H54 (cell line): ENCODE measurements around the gene MAU2.

Source experiments
- DNase-seq: peaks from one replicate; pipeline ENCODE4 v3.0.0; 2011; ENCODE audit warnings: low spot score, mixed read lengths; ENCODE audit not compliant: insufficient read length
- FAIRE-seq: peaks from 3 replicates; lab custom pipeline; 2011; peaks lifted over from hg19 to GRCh38; lab: Jason Lieb, UNC
- POLR2A ChIP-seq: IDR thresholded peaks from 2 replicates; pipeline ENCODE4 v1.6.1; 2011; ENCODE audit warnings: low read depth, mild to moderate bottlenecking, low read length

Gene MAU2

DNA sequence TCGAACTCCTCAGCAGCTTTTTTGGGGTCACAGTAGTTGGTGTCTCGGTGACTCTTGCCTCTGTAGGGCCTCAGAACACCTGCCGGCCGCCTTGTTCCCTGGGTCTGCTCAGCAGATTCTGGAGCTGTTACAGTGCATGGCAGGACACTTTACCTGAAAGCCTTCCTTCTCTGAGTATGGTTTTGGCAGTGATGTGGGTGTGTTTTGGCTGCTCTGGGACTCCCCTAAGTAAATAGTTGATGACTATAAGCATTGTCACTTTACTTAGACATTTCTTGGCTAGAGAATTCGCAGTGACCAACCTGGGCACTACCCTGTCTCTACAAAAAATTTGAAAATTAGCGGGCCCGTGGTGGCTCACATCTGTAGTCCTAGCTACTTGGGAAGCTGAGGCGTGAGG lies 7.0 kb downstream of the MAU2 start:
- TF ChIP-seq POLR2A = no peak
- DNase-seq = no peak
- FAIRE-seq = no peak

DNA sequence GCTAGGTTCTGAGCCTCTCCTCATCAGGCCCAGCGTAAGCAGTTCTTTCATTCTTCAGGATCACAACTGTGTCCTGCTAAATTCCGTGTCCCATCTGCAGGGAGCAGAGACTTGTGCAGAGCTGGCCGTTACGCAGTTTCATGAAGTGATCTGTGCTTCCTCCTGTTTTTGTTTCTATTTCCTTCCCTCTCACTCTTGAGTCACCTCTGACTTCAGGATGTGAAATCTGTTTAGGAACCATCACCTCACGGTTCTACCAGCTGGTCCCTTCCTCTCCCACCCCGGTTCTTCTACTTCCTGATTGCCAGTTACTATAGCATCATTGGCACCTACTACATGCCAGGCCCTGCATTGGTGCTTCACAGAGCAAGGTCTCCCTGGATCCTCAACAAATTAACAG lies 8.5 kb downstream of the MAU2 start:
- no peak for DNase-seq
- no peak for FAIRE-seq
- TF ChIP-seq POLR2A = no peak

DNA sequence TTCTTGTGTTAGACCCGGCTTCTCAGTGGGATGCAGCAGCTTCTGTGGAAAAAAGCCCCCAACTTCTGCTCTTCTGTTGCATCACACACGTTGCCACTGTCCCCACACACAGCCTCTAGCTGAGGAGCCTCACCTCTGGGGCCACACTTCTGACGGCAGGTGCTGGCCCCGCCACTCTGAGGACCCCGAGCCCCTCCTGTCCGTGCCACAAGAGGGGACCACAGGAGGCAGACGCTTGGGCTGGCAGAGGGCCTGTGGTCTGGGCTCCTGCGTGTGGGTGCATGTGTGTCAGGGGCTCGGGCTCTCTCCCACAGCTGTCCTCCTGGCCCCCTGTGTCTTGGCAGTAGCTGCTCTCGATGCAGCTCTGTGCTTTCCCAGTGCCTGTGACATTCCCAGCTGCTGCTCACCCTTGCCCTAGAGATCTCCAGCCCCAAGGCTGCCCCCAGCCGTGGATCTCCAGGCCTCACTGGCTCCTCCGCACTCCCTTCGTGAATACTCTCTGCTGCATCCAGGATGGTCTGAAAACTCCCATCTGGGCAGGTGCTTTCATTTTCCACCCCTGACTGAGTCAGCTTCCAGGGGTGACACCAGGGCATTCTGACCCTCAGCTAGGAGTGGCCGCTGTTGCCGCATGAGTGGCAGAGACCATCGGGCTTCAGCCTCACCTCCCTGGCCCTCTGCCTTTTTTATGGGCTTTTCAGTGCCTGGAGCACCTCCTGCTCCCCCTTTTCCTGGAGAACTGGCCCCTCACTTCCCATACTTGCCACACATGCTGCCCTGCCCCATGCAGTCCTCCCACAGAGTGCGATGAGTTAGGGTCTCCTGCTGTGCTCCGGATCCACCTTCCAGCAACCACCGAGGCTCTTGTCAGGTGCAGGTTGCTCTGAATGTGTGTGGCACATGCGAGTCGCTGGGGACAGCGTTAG lies 13.7 kb downstream of the MAU2 start:
- FAIRE-seq = no peak
- no peak for DNase-seq
- no peak for TF ChIP-seq POLR2A

DNA sequence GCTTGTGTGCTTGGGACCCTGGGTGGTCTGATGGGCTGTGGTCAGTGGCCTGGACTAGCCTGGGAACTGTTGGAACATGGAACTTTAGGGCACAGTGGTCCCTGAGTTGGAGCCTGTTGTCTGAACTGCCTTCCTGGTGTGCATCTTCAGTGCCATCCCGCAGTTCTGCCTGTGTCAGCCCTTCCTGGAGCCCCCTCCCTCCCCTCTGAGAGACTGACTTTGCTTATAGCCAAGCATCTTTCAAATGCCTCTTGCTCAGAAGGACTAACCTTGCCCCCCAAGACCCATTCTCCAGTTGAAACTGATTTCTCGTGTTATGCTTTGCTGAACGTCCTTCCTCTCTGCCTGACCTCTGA lies 14.3 kb downstream of the MAU2 start:
- FAIRE-seq (no peak), DNase-seq (no peak)
- TF ChIP-seq POLR2A = no peak

DNA sequence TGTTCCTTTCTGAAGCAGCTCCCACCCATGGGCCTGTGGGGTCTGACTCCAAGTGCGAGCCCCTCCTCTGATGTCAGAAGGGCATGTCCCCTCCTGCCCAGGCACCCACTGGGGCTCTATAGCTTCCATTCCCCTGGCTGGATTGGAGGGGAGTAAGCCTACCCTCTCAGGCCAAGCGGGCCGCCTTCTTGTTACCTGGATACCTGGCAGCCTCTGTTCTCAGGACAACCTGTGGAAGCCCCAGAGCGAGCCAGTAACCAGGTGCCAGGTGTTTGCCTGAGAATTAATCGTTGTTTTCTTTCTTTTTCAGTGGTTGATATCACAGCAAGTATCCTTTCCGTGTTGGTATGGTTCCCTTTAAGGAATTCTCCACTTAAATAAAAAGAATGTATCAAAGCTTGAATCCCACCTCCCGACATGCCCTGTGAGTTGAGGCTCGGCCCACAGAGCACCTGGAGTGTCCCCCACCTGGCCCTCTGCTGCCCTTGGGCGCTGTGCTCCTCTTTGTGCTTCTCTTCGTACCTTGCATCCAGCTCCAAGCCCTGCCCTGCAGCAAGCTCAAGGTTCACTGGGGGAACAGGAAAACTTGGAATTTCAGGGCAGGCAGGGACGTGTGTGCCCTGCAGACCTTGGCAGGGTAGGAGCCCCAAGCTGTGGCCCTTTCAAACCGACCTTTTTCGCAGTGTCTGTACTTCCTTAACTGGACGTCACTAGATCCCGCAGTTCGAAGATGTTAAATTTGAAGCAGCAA lies 15.0 kb downstream of the MAU2 start:
- DNase-seq = no peak
- FAIRE-seq = no peak
- no peak for TF ChIP-seq POLR2A

DNA sequence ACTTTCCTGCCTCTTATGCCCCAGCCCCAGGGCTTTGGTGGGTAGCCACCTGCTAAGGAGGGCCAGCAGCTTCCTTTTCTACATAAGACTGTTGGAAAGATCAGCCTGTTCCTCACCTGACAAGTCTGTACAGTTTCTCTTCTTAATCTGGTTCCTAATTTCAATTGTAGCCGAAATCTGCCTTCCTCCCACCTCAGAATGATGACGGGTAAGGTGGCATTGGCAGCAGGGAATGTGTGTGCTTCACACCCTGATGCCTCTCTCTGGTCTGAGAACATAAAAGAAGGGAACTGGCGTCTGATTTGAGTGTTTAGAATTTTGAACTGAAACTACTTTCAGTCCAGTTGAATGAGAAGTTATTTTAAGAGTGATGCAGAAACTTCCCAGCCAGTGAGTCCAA lies 16.0 kb downstream of the MAU2 start:
- DNase-seq = no peak
- no peak for TF ChIP-seq POLR2A
- FAIRE-seq = no peak

DNA sequence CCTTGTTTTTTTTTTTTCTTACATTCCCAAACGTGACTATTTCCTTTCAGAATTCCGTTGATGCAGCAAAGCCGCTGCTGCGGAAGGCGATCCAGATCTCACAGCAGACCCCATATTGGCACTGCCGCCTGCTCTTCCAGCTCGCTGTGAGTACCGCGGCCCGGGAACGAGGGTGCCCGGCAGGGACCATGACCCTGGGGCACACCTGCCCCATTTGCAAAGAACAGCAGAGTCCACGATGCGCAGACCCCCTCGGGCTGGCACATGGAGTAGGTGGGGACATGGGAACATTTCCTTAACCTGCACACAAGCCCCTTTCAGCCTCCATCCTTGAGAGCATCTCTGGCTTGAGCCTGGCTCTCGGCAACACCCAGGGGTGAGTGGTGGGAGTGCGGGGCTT lies 16.5 kb downstream of the MAU2 start:
- no peak for TF ChIP-seq POLR2A
- FAIRE-seq = no peak
- no peak for DNase-seq

DNA sequence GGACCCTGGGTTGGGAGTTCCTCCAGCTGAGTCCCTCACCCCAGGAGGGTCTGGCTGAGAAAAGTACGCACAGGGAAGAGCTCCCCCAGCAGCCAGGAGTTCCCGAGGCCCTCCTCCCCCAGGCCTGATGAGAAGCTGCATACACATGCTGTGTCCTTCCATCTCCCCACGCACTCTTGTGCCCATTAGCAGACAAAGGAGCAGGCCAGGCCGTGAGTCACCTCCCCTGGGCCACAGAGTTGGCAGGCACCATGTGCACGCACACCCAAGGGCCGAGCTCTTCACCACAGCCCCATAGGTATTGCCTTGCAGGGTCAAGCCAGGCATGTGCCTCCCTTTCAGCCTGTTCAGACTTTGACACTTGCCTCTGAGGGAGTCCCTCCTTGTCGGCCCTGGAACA lies 17.5 kb downstream of the MAU2 start:
- no peak for TF ChIP-seq POLR2A
- peak; percentile 85 for DNase-seq
- FAIRE-seq = no peak

DNA sequence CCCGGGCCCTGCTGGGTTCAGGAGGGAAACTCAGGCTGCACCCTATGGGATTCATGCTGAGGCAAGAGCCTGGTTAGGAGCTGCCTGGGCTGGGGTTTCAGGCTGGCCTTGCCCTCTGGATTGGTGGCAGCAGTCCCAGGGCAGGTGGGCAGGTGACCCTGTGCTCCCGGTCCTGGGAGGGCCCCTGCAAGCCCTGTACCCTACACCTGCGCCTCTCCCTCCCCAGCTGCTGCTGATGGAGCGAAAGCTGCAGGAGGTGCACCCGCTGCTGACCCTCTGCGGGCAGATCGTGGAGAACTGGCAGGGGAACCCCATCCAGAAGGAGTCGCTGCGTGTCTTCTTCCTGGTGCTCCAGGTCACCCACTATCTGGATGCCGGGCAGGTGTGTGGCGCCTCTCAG lies 20.4 kb downstream of the MAU2 start:
- FAIRE-seq = no peak
- no peak for DNase-seq
- TF ChIP-seq POLR2A = no peak

DNA sequence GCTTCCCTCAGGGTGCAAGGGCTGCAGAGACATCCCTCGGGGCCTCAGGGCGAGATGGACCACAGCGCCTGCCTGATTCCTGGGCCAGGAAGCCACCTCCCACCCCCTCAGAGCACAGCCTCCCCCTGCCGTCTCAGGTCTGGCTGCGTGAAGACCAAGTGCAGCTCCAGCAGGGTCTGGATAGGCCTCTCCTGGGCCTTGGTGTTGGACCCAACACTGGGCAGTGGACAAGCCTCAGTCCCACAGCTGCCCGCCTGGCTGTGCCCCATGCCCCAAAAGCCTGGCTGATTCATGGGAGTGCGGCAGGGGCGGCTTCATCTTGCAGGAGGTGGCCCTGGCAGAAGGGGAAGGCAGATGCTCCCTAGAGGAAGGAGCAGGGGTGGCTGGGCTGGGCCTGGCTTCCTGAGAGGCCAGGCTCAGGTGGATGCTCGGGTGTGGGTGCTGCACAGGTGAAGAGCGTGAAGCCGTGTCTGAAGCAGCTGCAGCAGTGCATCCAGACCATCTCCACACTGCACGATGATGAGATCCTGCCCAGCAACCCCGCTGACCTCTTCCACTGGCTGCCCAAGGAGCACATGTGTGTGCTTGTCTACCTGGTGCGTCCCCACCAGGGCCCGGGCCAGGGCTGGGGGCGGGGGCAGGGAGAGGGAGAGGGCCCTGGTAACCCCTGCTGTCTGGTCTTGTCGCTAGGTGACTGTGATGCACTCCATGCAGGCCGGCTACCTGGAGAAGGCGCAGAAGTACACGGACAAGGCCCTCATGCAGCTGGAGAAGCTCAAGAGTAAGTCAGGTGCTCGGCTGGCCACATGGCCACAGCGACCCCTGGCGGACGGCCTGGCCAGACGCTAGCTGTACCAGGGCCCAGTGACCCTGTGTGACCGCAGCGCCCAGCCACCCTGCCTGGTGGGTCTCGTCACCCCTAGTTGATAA lies 21.7 kb downstream of the MAU2 start:
- FAIRE-seq (no peak), DNase-seq (peak; percentile 71)
- no peak for TF ChIP-seq POLR2A

DNA sequence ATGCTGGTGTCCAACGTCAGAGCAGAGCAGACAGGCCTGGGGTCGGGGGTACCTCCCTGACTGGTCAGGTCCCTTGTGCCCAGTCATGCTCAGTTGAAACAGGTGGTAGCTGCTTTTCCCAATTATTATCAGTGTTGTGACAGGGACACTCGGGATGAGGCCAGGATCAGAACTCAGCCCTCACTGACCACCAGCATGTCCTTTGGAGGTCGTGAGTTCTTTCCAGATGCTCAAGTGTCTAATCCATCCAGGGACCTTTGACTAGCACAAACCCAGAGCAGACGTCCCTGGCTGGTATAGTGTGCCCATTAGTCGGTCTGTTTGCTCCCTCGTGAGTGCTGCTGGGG lies 22.4 kb downstream of the MAU2 start:
- no peak for DNase-seq
- no peak for TF ChIP-seq POLR2A
- no peak for FAIRE-seq

DNA sequence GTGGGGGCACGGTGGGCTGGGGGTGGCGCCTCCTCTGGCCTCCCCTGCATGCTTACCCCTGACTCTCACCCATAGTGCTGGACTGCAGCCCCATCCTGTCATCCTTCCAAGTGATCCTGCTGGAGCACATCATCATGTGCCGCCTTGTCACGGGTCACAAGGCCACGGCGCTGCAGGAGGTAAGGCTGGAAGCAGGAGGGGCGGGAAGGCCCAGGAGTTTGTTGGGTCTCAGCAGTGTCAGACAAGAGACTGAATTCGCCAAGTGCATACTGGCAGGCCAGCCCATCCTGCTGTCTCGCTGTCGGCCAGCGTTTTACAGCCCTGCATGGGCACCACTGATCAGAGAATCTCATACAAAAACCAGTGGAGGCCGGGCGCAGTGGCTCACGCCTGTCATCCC lies 23.1 kb downstream of the MAU2 start:
- TF ChIP-seq POLR2A = no peak
- DNase-seq (no peak), FAIRE-seq (no peak)

DNA sequence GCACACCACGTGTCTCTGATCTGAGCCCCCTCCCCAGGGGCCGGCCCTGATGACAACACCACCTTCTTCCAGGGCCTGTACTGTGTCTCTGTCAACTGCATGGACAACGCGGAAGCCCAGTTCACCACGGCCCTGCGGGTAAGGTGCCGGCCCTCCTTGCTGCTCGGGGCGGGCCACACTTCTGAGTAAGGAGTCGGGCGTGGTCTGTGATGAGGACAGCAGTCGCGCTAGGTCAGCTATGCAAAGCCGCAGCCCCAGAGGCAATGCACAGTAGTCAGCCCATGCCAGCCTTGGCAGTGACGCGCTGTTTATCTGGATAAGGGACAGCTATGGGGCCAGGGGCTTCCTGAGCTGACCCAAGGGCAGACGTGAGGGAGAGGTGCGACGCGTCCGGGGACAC lies 24.6 kb downstream of the MAU2 start:
- FAIRE-seq (no peak), DNase-seq (no peak)
- TF ChIP-seq POLR2A = no peak

DNA sequence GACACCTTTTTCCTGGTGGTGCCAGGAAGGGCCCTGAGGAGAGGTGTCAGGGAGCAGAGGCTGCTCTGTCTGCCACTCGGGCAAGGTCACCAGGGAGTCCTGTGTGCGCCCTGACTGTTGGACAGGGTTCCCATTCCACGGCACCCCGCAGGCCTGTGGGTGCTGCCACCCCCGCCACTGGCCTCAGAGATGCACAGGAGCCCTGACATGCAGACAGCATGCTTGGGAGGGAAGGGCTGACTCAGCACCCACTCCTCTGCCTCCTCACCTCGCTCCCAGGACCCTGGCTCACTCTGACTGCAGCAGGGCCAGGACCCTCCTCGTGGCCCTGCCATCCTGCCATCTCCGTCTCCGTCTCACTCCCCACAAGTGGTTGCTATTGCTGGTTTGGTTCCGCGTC lies 25.3 kb downstream of the MAU2 start:
- FAIRE-seq (no peak), DNase-seq (no peak)
- no peak for TF ChIP-seq POLR2A
